CD4-positive, alpha-beta T cell treated with Interleukin-15 for 1 hour (primary cell): ENCODE results near the gene SHROOM3.

Experiments used
- DNase-seq: peaks from one replicate; pipeline ENCODE4 v3.0.0-alpha.2; 2020

The SHROOM3 gene

GRCh38 chr4:76756416-76756815 is 321.4 kb downstream of the SHROOM3 start:
- DNase-seq, result no peak

- DNase-seq, result no peak
These were observed 322.4 kb downstream of the SHROOM3 start for GRCh38 chr4:76757418-76757939.

- DNase-seq, result no peak
These were observed 323.4 kb downstream of the SHROOM3 start for GRCh38 chr4:76758290-76758882.

- no peak for DNase-seq
These were observed 324.0 kb downstream of the SHROOM3 start for GRCh38 chr4:76758996-76759395.

GRCh38 chr4:76760193-76760592 is 325.2 kb downstream of the SHROOM3 start:
- DNase-seq, result no peak

GRCh38 chr4:76762137-76763130 is 327.4 kb downstream of the SHROOM3 start:
- DNase-seq, result no peak

GRCh38 chr4:76764251-76764650 is 329.2 kb downstream of the SHROOM3 start:
- DNase-seq, result no peak

- no peak for DNase-seq
These were observed 330.6 kb downstream of the SHROOM3 start for GRCh38 chr4:76765473-76766183.

- no peak for DNase-seq
These were observed 333.0 kb downstream of the SHROOM3 start for GRCh38 chr4:76767983-76768382.

GRCh38 chr4:76772498-76773106 is 337.6 kb downstream of the SHROOM3 start:
- no peak for DNase-seq

- DNase-seq, result no peak
These were observed 338.7 kb downstream of the SHROOM3 start for GRCh38 chr4:76773766-76774165.

GRCh38 chr4:76779740-76780459 is 344.9 kb downstream of the SHROOM3 start:
- DNase-seq, result no peak

- no peak for DNase-seq
These were observed 346.0 kb downstream of the SHROOM3 start for GRCh38 chr4:76780781-76781697.

- no peak for DNase-seq
These were observed 346.9 kb downstream of the SHROOM3 start for GRCh38 chr4:76781698-76782595.

GRCh38 chr4:76782837-76783236 is 347.8 kb downstream of the SHROOM3 start:
- no peak for DNase-seq

GRCh38 chr4:76783836-76784235 is 348.8 kb downstream of the SHROOM3 start:
- DNase-seq, result no peak

GRCh38 chr4:76784237-76784636 is 349.2 kb downstream of the SHROOM3 start:
- no peak for DNase-seq

GRCh38 chr4:76787898-76788297 is 352.9 kb downstream of the SHROOM3 start:
- DNase-seq, result no peak

GRCh38 chr4:76790377-76790776 is 355.3 kb downstream of the SHROOM3 start:
- DNase-seq, result no peak

GRCh38 chr4:76791479-76791878 is 356.4 kb downstream of the SHROOM3 start:
- no peak for DNase-seq
